IMR-90 (cell line): ENCODE results near the gene LIN52. TPM values are rescaled to one million over a fixed set of nuclear protein-coding genes. Genes with fewer than 3 reads are reported as not detected.

ENCODE experiments used
- ATAC-seq: fragments of 200-7000 bp; cut with Tn5 transposase; 2 replicates; pipeline ENCODE4 v1.9.1; 2020; ENCODE audit warnings: low read depth, mild to moderate bottlenecking, moderate library complexity
- BruUV-seq: library from RNA; stranded (reverse); fragments of 400-500 nt; replicated peaks from 2 replicates; lab custom pipeline; 2021; lab: Mats Ljungman, UMichigan
- CTCF ChIA-PET: fragments of 300-600 bp; formaldehyde crosslinking; extraction: SDS; loops from one replicate; lab custom pipeline; 2021; ENCODE audit warnings: antibody characterized with exemption; lab: Yijun Ruan, JAX
- POLR2A ChIA-PET: fragments of 300-600 bp; sonication (Branson Sonifier 250); formaldehyde crosslinking; loops from one replicate; lab custom pipeline; 2022; ENCODE audit warnings: antibody characterized with exemption; ENCODE audit not compliant: unreplicated experiment; lab: Charles Lee
- DNase-seq: peaks from one replicate; pipeline ENCODE4 v3.0.0; 2013
- H2AFZ ChIP-seq: replicated peaks from 2 replicates; pipeline ENCODE3; 2013; ENCODE audit warnings: low read length, mild to moderate bottlenecking; ENCODE audit not compliant: poor library complexity
- H2AK5ac ChIP-seq: 2 replicates; pipeline ENCODE4 v1.6.1; 2013; ENCODE audit warnings: low read depth, low read length, inconsistent platforms
- H2AK9ac ChIP-seq: replicated peaks from 2 replicates; pipeline ENCODE3; 2013; ENCODE audit warnings: mild to moderate bottlenecking, low read depth, low read length, moderate library complexity; ENCODE audit not compliant: poor library complexity
- H2BK120ac ChIP-seq: 2 replicates; pipeline ENCODE4 v1.6.1; 2013; ENCODE audit warnings: low read depth, low read length, inconsistent platforms
- H2BK15ac ChIP-seq: 3 replicates; pipeline ENCODE4 v1.6.1; 2013; ENCODE audit warnings: low read depth, low read length, inconsistent platforms
- H2BK20ac ChIP-seq: 2 replicates; pipeline ENCODE4 v1.6.1; 2013; ENCODE audit warnings: low read depth, mild to moderate bottlenecking, inconsistent platforms, low read length, moderate library complexity
- H2BK5ac ChIP-seq: 2 replicates; pipeline ENCODE4 v1.6.1; 2013; ENCODE audit warnings: mild to moderate bottlenecking, low read depth, low read length, inconsistent platforms; ENCODE audit not compliant: poor library complexity, severe bottlenecking
- H3K14ac ChIP-seq: replicated peaks from 2 replicates; pipeline ENCODE4 v1.6.1; 2013; ENCODE audit warnings: low read depth, low read length, inconsistent platforms
- H3K18ac ChIP-seq: 2 replicates; pipeline ENCODE4 v1.6.1; 2013; ENCODE audit warnings: low read depth, low read length, control low read depth
- H3K23ac ChIP-seq: 2 replicates; pipeline ENCODE4 v1.6.1; 2013; ENCODE audit warnings: low read depth, low read length, inconsistent platforms
- H3K27ac ChIP-seq: 2 replicates; pipeline ENCODE4 v1.5.1; 2013; ENCODE audit warnings: mild to moderate bottlenecking, control low read depth, low read length; ENCODE audit not compliant: insufficient read depth
- H3K27me3 ChIP-seq: 2 replicates; pipeline ENCODE4 v1.6.1; 2013; ENCODE audit warnings: low read length; ENCODE audit not compliant: control insufficient read depth, insufficient read depth
- H3K36me3 ChIP-seq: 2 replicates; pipeline ENCODE4 v1.6.1; 2013; ENCODE audit warnings: low read length, mixed read lengths; ENCODE audit not compliant: control insufficient read depth, insufficient read depth
- H3K4ac ChIP-seq: 2 replicates; pipeline ENCODE4 v1.6.1; 2013; ENCODE audit warnings: low read depth, low read length, inconsistent platforms
- H3K4me1 ChIP-seq: 2 replicates; pipeline ENCODE4 v1.6.1; 2013; ENCODE audit warnings: low read length, mixed read lengths; ENCODE audit not compliant: control insufficient read depth, insufficient read depth
- H3K4me2 ChIP-seq: 2 replicates; pipeline ENCODE4 v1.6.1; 2013; ENCODE audit warnings: low read depth, mild to moderate bottlenecking, control low read depth, low read length, moderate library complexity
- H3K4me3 ChIP-seq: 2 replicates; pipeline ENCODE4 v1.5.1; 2013; ENCODE audit warnings: low read depth, mild to moderate bottlenecking, control low read depth, low read length, moderate library complexity; ENCODE audit not compliant: insufficient read depth
- H3K56ac ChIP-seq: 2 replicates; pipeline ENCODE4 v1.6.1; 2013; ENCODE audit warnings: low read length, inconsistent platforms; ENCODE audit not compliant: insufficient read depth; ENCODE audit errors: extremely low read depth
- H3K79me1 ChIP-seq, 2 experiments: 2 replicates each; pipeline ENCODE4 v1.6.1; 2013; ENCODE audit warnings: low read length in 2 of 2, inconsistent platforms in 1 of 2, low read depth in 1 of 2
- H3K9ac ChIP-seq: 2 replicates; pipeline ENCODE4 v1.6.1; 2013; ENCODE audit warnings: low read depth, low read length, control low read depth
- H3K9me1 ChIP-seq: 2 replicates; pipeline ENCODE4 v1.6.1; 2013; ENCODE audit warnings: low read length, inconsistent platforms; ENCODE audit not compliant: insufficient read depth
- H3K9me3 ChIP-seq: 2 replicates; pipeline ENCODE4 v1.6.1; 2013; ENCODE audit warnings: low read length; ENCODE audit not compliant: control insufficient read depth, insufficient read depth
- H4K20me1 ChIP-seq: 2 replicates; pipeline ENCODE4 v1.6.1; 2013; ENCODE audit warnings: low read length, inconsistent platforms; ENCODE audit not compliant: insufficient read depth
- H4K5ac ChIP-seq: 2 replicates; pipeline ENCODE4 v1.6.1; 2013; ENCODE audit warnings: mild to moderate bottlenecking, low read depth, low read length, control low read depth
- H4K8ac ChIP-seq, 2 experiments: 2 replicates each; pipeline ENCODE4 v1.6.1; 2013; ENCODE audit warnings: low read depth in 2 of 2, low read length in 2 of 2, control low read depth in 1 of 2, inconsistent platforms in 1 of 2
- H4K91ac ChIP-seq: 2 replicates; pipeline ENCODE4 v1.6.1; 2013; ENCODE audit warnings: low read depth, low read length, inconsistent platforms; ENCODE audit not compliant: insufficient read depth
- BHLHE40 ChIP-seq: fragments of 150-350 bp; IDR thresholded peaks from 2 replicates; pipeline ENCODE4 v1.6.1; 2016; ENCODE audit warnings: mild to moderate bottlenecking, low read depth, low read length
- CEBPB ChIP-seq: IDR thresholded peaks from 2 replicates; pipeline ENCODE4 v1.6.1; 2012; ENCODE audit warnings: low read depth, low read length, improper control_type of control experiment
- CHD1 ChIP-seq: IDR thresholded peaks from 2 replicates; pipeline ENCODE4 v1.6.1; 2012; ENCODE audit warnings: low read depth, low read length, improper control_type of control experiment
- FOS ChIP-seq: fragments of 150-350 bp; IDR thresholded peaks from 2 replicates; pipeline ENCODE4 v1.6.1; 2016; ENCODE audit warnings: low read depth, low read length
- MAFK ChIP-seq: IDR thresholded peaks from 2 replicates; pipeline ENCODE4 v1.6.1; 2012; ENCODE audit warnings: low read depth, low read length, improper control_type of control experiment
- MAZ ChIP-seq: IDR thresholded peaks from 2 replicates; pipeline ENCODE4 v1.6.1; 2012; ENCODE audit warnings: low read depth, mild to moderate bottlenecking, low read length, improper control_type of control experiment, moderate library complexity, borderline replicate concordance
- MXI1 ChIP-seq: IDR thresholded peaks from 2 replicates; pipeline ENCODE4 v1.6.1; 2012; ENCODE audit warnings: low read depth, mild to moderate bottlenecking, low read length, moderate library complexity, borderline replicate concordance
- NFE2L2 ChIP-seq: fragments of 150-350 bp; IDR thresholded peaks from 2 replicates; pipeline ENCODE4 v1.6.1; 2016; ENCODE audit warnings: low read depth, mild to moderate bottlenecking, low read length
- POLR2A ChIP-seq: IDR thresholded peaks from 2 replicates; pipeline ENCODE4 v1.6.1; 2012; ENCODE audit warnings: mild to moderate bottlenecking, low read depth, low read length
- RAD21 ChIP-seq: IDR thresholded peaks from 2 replicates; pipeline ENCODE4 v1.6.1; 2012; ENCODE audit warnings: low read length, improper control_type of control experiment
- RCOR1 ChIP-seq: IDR thresholded peaks from 2 replicates; pipeline ENCODE4 v1.6.1; 2012; ENCODE audit warnings: mild to moderate bottlenecking, low read length, improper control_type of control experiment; ENCODE audit not compliant: insufficient replicate concordance
- RFX5 ChIP-seq: IDR thresholded peaks from 2 replicates; pipeline ENCODE4 v1.8.0; 2012; ENCODE audit warnings: low read depth, mild to moderate bottlenecking, low read length, moderate library complexity
- SMC3 ChIP-seq: fragments of 150-350 bp; IDR thresholded peaks from 2 replicates; pipeline ENCODE4 v1.6.1; 2016; ENCODE audit warnings: low read depth, mild to moderate bottlenecking, antibody characterized with exemption, low read length, moderate library complexity
- WGBS, 2 experiments: methylation state at CpG; one replicate each; pipeline versions ENCODE4 v1.1.5 to v1.1.7; 2013; ENCODE audit warnings: missing lambda C conversion rate in 2 of 2; ENCODE audit not compliant: insufficient read length in 1 of 2; ENCODE audit errors: extremely low coverage in 2 of 2; 5-methylcytosine and 5-hydroxymethylcytosine counted together
- dilution Hi-C: fragments of 300-500 bp; cut with HindIII; formaldehyde crosslinking; loops from one replicate; pipeline ENCODE4 v1.14.3; 2018; ENCODE audit warnings: low sequenced_read_pairs; ENCODE audit not compliant: unreplicated experiment
- in situ Hi-C: fragments of 300-500 bp; cut with MboI; formaldehyde crosslinking; loops from 3 replicates; pipeline ENCODE4 v1.14.3; 2019; ENCODE audit warnings: low sequenced_read_pairs, inconsistent platforms, mixed read lengths
- intact Hi-C: fragments of 100-400 bp; cut with micrococcal nuclease; formaldehyde crosslinking; loops from 2 replicates; pipeline ENCODE4 v1.10.0; 2022
- polyA plus RNA-seq, 3 experiments: library from polyadenylated mRNA; depleted of rRNA; stranded (reverse); fragments of >200 nt; gene quantifications; 2 replicates each; pipeline ENCODE4 v1.2.3, GENCODE V29; 2012; ENCODE audit warnings: low replicate concordance in 1 of 3
- total RNA-seq: library from RNA; depleted of rRNA; stranded (reverse); fragments of >200 nt; gene quantifications from 2 replicates; pipeline ENCODE4 v1.2.3, GENCODE V29; 2012
- TF ChIP-seq, protein P1 (sequence below): fragments of 150-350 bp; IDR thresholded peaks from 2 replicates; pipeline ENCODE4 v1.6.1; 2016; ENCODE audit warnings: low read depth, mild to moderate bottlenecking, low read length, moderate library complexity, borderline replicate concordance
- TF ChIP-seq, protein P2 (sequence below): conservative IDR thresholded peaks from 2 replicates; pipeline ENCODE4 v1.5.1; 2012; ENCODE audit warnings: mild to moderate bottlenecking, low read depth, low read length, improper control_type of control experiment
- TF ChIP-seq, protein P3 (sequence below): fragments of 150-350 bp; IDR thresholded peaks from 2 replicates; pipeline ENCODE4 v1.6.1; 2017; ENCODE audit warnings: mild to moderate bottlenecking, antibody characterized with exemption, low read length, low read depth

LIN52 gene
- total and polyA plus RNA-seq, 2 of the 4 experiments (the other 2 are of a cell fraction), result 6.1 to 11.5 TPM

DNA sequence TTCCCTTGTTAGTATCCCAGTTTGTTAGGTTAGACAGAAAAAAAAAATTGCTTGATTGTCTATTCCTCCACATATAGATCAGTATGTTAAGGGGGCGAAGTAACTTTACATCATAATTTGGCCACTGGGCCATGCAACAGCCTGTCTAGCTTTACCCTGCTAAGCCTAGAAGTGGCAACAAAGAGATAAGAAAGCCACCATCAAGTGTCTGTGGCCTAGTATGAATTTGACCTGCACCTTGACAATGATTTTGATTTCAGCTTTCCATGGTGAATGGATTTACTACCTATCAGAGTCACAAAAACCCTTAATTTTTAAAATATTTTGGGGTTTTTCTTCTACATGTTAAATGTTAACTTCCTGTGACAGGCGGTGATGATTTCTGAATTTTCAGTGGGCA, 63.9 kb downstream of the LIN52 start:
- no CpG with 5 or more reads among the region's 2 CpGs for WGBS, 2 experiments
- H3K27ac ChIP-seq, result no peak overlapping the region
- H3K4me3 ChIP-seq, result no peak overlapping the region
- H2AFZ ChIP-seq, result no peak overlapping the region
- H2AK9ac ChIP-seq, result no peak overlapping the region
- no peak overlapping the region for H2BK5ac ChIP-seq
- H4K5ac ChIP-seq, result no peak overlapping the region
- H3K4me1 ChIP-seq, result no peaks in the 10 kb centered on the region
- no peak overlapping the region for H4K8ac ChIP-seq
- H3K18ac ChIP-seq, result no peak overlapping the region
- H3K9me1 ChIP-seq, result no peaks in the 10 kb centered on the region
- dilution Hi-C loops (no loop called here), in situ Hi-C loops (no loop called here), intact Hi-C loops (loop anchor here (1.0 kb wide), 1 partner anchor 30 kb away; no protein-coding TSS in a partner anchor)
- H3K4me2 ChIP-seq, result no peak overlapping the region
- no peak overlapping the region for H2BK15ac ChIP-seq
- no peak overlapping the region for H3K23ac ChIP-seq
- H3K14ac ChIP-seq, result no peak overlapping the region
- POLR2A ChIA-PET, result no interaction called here
- no peak overlapping the region for H3K56ac ChIP-seq
- no peaks in the 10 kb centered on the region for H3K79me1 ChIP-seq
- H3K36me3 ChIP-seq, result peaks cover 1% of the 10 kb centered on the region; the same call in 1 of the 2 replicates
- H2BK20ac ChIP-seq, result no peak overlapping the region
- no peaks in the 10 kb centered on the region for H3K9me3 ChIP-seq
- H4K20me1 ChIP-seq, result no peaks in the 10 kb centered on the region
- no peak overlapping the region for H4K91ac ChIP-seq
- CTCF ChIA-PET, result no interaction called here
- H2AK5ac ChIP-seq, result no peak overlapping the region
- no peak for DNase-seq
- TF ChIP-seq RAD21, result no peak
- no peak for TF ChIP-seq POLR2A
- TF ChIP-seq CHD1, result no peak
- TF ChIP-seq RCOR1, result no peak
- no peak for TF ChIP-seq MAZ
- no peak for TF ChIP-seq MAFK
- no peak for TF ChIP-seq SMC3
- TF ChIP-seq RFX5, result no peak
- TF ChIP-seq NFE2L2, result no peak
- no peak for TF ChIP-seq BHLHE40
- no peak for TF ChIP-seq CEBPB
- TF ChIP-seq, protein P1, sequence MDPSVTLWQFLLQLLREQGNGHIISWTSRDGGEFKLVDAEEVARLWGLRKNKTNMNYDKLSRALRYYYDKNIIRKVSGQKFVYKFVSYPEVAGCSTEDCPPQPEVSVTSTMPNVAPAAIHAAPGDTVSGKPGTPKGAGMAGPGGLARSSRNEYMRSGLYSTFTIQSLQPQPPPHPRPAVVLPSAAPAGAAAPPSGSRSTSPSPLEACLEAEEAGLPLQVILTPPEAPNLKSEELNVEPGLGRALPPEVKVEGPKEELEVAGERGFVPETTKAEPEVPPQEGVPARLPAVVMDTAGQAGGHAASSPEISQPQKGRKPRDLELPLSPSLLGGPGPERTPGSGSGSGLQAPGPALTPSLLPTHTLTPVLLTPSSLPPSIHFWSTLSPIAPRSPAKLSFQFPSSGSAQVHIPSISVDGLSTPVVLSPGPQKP, result no peak
- TF ChIP-seq, protein P2, sequence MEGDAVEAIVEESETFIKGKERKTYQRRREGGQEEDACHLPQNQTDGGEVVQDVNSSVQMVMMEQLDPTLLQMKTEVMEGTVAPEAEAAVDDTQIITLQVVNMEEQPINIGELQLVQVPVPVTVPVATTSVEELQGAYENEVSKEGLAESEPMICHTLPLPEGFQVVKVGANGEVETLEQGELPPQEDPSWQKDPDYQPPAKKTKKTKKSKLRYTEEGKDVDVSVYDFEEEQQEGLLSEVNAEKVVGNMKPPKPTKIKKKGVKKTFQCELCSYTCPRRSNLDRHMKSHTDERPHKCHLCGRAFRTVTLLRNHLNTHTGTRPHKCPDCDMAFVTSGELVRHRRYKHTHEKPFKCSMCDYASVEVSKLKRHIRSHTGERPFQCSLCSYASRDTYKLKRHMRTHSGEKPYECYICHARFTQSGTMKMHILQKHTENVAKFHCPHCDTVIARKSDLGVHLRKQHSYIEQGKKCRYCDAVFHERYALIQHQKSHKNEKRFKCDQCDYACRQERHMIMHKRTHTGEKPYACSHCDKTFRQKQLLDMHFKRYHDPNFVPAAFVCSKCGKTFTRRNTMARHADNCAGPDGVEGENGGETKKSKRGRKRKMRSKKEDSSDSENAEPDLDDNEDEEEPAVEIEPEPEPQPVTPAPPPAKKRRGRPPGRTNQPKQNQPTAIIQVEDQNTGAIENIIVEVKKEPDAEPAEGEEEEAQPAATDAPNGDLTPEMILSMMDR, result no peak
- no peak for TF ChIP-seq MXI1
- TF ChIP-seq FOS, result no peak
- TF ChIP-seq, protein P3, sequence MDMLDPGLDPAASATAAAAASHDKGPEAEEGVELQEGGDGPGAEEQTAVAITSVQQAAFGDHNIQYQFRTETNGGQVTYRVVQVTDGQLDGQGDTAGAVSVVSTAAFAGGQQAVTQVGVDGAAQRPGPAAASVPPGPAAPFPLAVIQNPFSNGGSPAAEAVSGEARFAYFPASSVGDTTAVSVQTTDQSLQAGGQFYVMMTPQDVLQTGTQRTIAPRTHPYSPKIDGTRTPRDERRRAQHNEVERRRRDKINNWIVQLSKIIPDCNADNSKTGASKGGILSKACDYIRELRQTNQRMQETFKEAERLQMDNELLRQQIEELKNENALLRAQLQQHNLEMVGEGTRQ, result no peak
- no TSS peak for BruUV-seq
- no peak for ATAC-seq
- no peaks in the 10 kb centered on the region for H3K27me3 ChIP-seq
- H2BK120ac ChIP-seq, result no peak overlapping the region
- no peak overlapping the region for H3K9ac ChIP-seq
- H3K4ac ChIP-seq, result no peak overlapping the region
